ENCODE data around the gene KSR2.

DNA sequence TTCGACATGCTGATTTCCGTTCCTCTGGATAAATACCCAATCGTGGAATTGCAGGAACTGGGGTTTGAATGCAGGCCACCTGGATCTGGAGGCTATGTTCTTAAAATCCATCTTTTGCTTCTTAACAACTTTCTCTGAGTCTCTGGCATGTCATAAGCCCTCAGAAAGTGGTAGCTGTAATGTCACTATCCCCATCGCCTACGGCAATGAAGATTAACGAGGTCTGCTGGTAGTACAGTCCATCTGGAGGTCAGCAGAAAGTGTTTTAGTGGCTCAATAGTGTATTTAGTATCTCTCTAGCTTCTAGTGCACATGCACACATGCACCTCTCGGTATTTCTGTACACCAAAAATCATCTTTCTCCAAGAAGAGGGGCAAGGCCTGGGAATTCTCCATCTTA lies 477.1 kb downstream of the KSR2 start:
- TF ChIP-seq, protein P1, sequence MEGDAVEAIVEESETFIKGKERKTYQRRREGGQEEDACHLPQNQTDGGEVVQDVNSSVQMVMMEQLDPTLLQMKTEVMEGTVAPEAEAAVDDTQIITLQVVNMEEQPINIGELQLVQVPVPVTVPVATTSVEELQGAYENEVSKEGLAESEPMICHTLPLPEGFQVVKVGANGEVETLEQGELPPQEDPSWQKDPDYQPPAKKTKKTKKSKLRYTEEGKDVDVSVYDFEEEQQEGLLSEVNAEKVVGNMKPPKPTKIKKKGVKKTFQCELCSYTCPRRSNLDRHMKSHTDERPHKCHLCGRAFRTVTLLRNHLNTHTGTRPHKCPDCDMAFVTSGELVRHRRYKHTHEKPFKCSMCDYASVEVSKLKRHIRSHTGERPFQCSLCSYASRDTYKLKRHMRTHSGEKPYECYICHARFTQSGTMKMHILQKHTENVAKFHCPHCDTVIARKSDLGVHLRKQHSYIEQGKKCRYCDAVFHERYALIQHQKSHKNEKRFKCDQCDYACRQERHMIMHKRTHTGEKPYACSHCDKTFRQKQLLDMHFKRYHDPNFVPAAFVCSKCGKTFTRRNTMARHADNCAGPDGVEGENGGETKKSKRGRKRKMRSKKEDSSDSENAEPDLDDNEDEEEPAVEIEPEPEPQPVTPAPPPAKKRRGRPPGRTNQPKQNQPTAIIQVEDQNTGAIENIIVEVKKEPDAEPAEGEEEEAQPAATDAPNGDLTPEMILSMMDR (conservative IDR thresholded peaks at IDR 0.05; ENCODE audit: low read length): no peak
- no peak for TF ChIP-seq EZH2phosphoT487 (IDR thresholded peaks at IDR 0.05; ENCODE audit: borderline replicate concordance, low read depth, low read length)

Data from OCI-LY7 (cell line).